ENCODE results near the gene PRKCE. TPM values are rescaled to one million over a fixed set of nuclear protein-coding genes. Genes with fewer than 3 reads are reported as not detected.

PRKCE gene
- total RNA-seq, 2 experiments from 2014 or later = 24.9 to 26.2 TPM

- ChIA-PET CTCF (interaction anchor here (1.1 kb wide), 1 partner anchor 12 kb away, joined by 3 read pairs; no protein-coding TSS in a partner anchor), POLR2A (no interaction called here)
- ATAC-seq (ENCODE audit: poor library complexity) = no peak
- H3K4me1 Mint-ChIP-seq (ENCODE audit: low read depth) = peaks cover 27% of the 10 kb centered on the region
- intact Hi-C loops (cut with DNase I, micrococcal nuclease) = no loop called here
- H3K27ac Mint-ChIP-seq = no peak overlapping the region
- H3K4me3 ChIP-seq (ENCODE audit: low read length) = no peak overlapping the region
- no peaks in the 10 kb centered on the region for H3K36me3 ChIP-seq (ENCODE audit: insufficient read depth, low read length)
- DNase-seq = no peak
- no peak for TF ChIP-seq CTCF (IDR thresholded peaks at IDR 0.05)
- no peaks in the 10 kb centered on the region for H3K27me3 ChIP-seq (ENCODE audit: control insufficient read depth in 1 of 2, insufficient read depth in 2 of 2, low read length in 2 of 2)
- H3K36me3 Mint-ChIP-seq (ENCODE audit: low read depth) = no peaks in the 10 kb centered on the region
- no peak overlapping the region for H3K4me3 Mint-ChIP-seq
- H3K9me3 Mint-ChIP-seq = no peaks in the 10 kb centered on the region
- H3K9me3 ChIP-seq (ENCODE audit: control insufficient read depth in 1 of 2, insufficient read depth in 1 of 2, low read length in 2 of 2) = no peaks in the 10 kb centered on the region
- peaks cover 16% of the 10 kb centered on the region for H3K4me1 ChIP-seq (ENCODE audit: insufficient read depth, low read length)
- no peaks in the 10 kb centered on the region for H3K27me3 Mint-ChIP-seq
- no peak overlapping the region for H3K27ac ChIP-seq (ENCODE audit: low read depth in 1 of 2, low read length in 2 of 2)
Observed at GRCh38 chr2:45885171-45885621, 233.7 kb downstream of the PRKCE start.

- TF ChIP-seq CTCF (IDR thresholded peaks at IDR 0.05) = no peak
- no peak overlapping the region for H3K4me3 Mint-ChIP-seq
- H3K9me3 ChIP-seq (ENCODE audit: control insufficient read depth in 1 of 2, insufficient read depth in 1 of 2, low read length in 2 of 2) = no peaks in the 10 kb centered on the region
- H3K4me1 Mint-ChIP-seq (ENCODE audit: low read depth) = peaks cover 37% of the 10 kb centered on the region
- H3K27ac Mint-ChIP-seq = no peak overlapping the region
- no peaks in the 10 kb centered on the region for H3K36me3 Mint-ChIP-seq (ENCODE audit: low read depth)
- ATAC-seq (ENCODE audit: poor library complexity) (no peak), DNase-seq (no peak)
- H3K36me3 ChIP-seq (ENCODE audit: insufficient read depth, low read length) = no peaks in the 10 kb centered on the region
- H3K4me3 ChIP-seq (ENCODE audit: low read length) = no peak overlapping the region
- H3K27ac ChIP-seq (ENCODE audit: low read depth in 1 of 2, low read length in 2 of 2) = no peak overlapping the region
- ChIA-PET POLR2A (no interaction called here), CTCF (interaction anchor here (0.6 kb wide), 1 partner anchor 51 kb away, joined by 5 read pairs; no protein-coding TSS in a partner anchor)
- no peaks in the 10 kb centered on the region for H3K27me3 ChIP-seq (ENCODE audit: control insufficient read depth in 1 of 2, insufficient read depth in 2 of 2, low read length in 2 of 2)
- H3K4me1 ChIP-seq (ENCODE audit: insufficient read depth, low read length) = peaks cover 26% of the 10 kb centered on the region
- intact Hi-C loops (cut with DNase I, micrococcal nuclease) = no loop called here
- no peaks in the 10 kb centered on the region for H3K9me3 Mint-ChIP-seq
- no peaks in the 10 kb centered on the region for H3K27me3 Mint-ChIP-seq
Observed at GRCh38 chr2:45886171-45886663, 234.7 kb downstream of the PRKCE start.

GRCh38 chr2:45888167-45888566 lies 236.7 kb downstream of the PRKCE start:
- CTCF ChIA-PET = no interaction called here
- Mint-ChIP-seq H3K27ac (no peak overlapping the region), H3K27me3 (no peaks in the 10 kb centered on the region), H3K4me1 (ENCODE audit: low read depth) (peaks cover 55% of the 10 kb centered on the region), H3K9me3 (no peaks in the 10 kb centered on the region), H3K4me3 (no peak overlapping the region), H3K36me3 (ENCODE audit: low read depth) (no peaks in the 10 kb centered on the region)
- DNase-seq (no peak), ATAC-seq (ENCODE audit: poor library complexity) (no peak)
- no peaks in the 10 kb centered on the region for H3K36me3 ChIP-seq (ENCODE audit: insufficient read depth, low read length)
- H3K27ac ChIP-seq (ENCODE audit: low read depth in 1 of 2, low read length in 2 of 2) = no peak overlapping the region
- POLR2A ChIA-PET = no interaction called here
- H3K9me3 ChIP-seq (ENCODE audit: control insufficient read depth in 1 of 2, insufficient read depth in 1 of 2, low read length in 2 of 2) = no peaks in the 10 kb centered on the region
- H3K27me3 ChIP-seq (ENCODE audit: control insufficient read depth in 1 of 2, insufficient read depth in 2 of 2, low read length in 2 of 2) = no peaks in the 10 kb centered on the region
- TF ChIP-seq CTCF (IDR thresholded peaks at IDR 0.05) = no peak
- H3K4me3 ChIP-seq (ENCODE audit: low read length) = no peak overlapping the region
- H3K4me1 ChIP-seq (ENCODE audit: insufficient read depth, low read length) = peaks cover 35% of the 10 kb centered on the region
- intact Hi-C loops (cut with DNase I, micrococcal nuclease) = no loop called here
